B cell (primary cell): ENCODE measurements around the gene PHYHIPL. TPM values are rescaled to one million over a fixed set of nuclear protein-coding genes. Genes with fewer than 3 reads are reported as not detected.

Source experiments
- ATAC-seq: fragments of 200-7000 bp; cut with Tn5 transposase; one replicate; pipeline ENCODE4 v1.10.0; 2021; ENCODE audit warnings: low read depth, mild to moderate bottlenecking, moderate number of reproducible peaks, moderate library complexity
- CTCF ChIA-PET: fragments of 350-600 bp; sonication (Branson Sonifier 250); formaldehyde crosslinking; loops from one replicate; lab custom pipeline; 2021; ENCODE audit warnings: antibody characterized with exemption, inconsistent platforms; lab: Charles Lee
- POLR2A ChIA-PET: fragments of 350-600 bp; sonication (Branson Sonifier 250); formaldehyde crosslinking; loops from one replicate; lab custom pipeline; 2021; ENCODE audit warnings: antibody characterized with exemption; lab: Charles Lee
- DNase-seq: peaks from one replicate; pipeline ENCODE4 v3.0.0; 2013
- H2AFZ ChIP-seq: 2 replicates; pipeline ENCODE4 v1.6.1; 2012; ENCODE audit warnings: mild to moderate bottlenecking, low read depth, low read length; ENCODE audit not compliant: insufficient read depth, poor library complexity, severe bottlenecking
- H3K27ac ChIP-seq, 2 donors: 1 replicate in 1 of 2; 2 replicates in 1 of 2; pipeline ENCODE4 v1.5.1; 2012 to 2013; ENCODE audit warnings: low read length in 2 of 2, mild to moderate bottlenecking in 2 of 2, moderate library complexity in 1 of 2
- H3K27me3 ChIP-seq, 4 experiments: fragments of 200-600 bp in 1 of 4; sonication (generic) in 1 of 4; replicated peaks in 1 of 4; 1 replicate in 2 of 4; 2 replicates in 2 of 4; pipeline versions ENCODE4 v1.6.1 to v1.7.0; 2013 to 2016; ENCODE audit warnings: low read length in 3 of 4, mild to moderate bottlenecking in 2 of 4, mixed read lengths in 1 of 4, moderate library complexity in 1 of 4; ENCODE audit not compliant: insufficient read depth in 4 of 4, control insufficient read depth in 3 of 4; ENCODE audit errors: control extremely low read depth in 1 of 4
- H3K36me3 ChIP-seq, 2 experiments: replicated peaks in 1 of 2; 1 replicate in 1 of 2; 2 replicates in 1 of 2; pipeline versions ENCODE4 v1.6.1 to v1.7.1; 2013; ENCODE audit warnings: low read length in 1 of 2; ENCODE audit not compliant: insufficient read depth in 2 of 2, control insufficient read depth in 1 of 2; ENCODE audit errors: control extremely low read depth in 1 of 2, extremely low read depth in 1 of 2
- H3K4me1 ChIP-seq, 2 donors: fragments of 200-600 bp in 1 of 2; sonication (generic) in 1 of 2; 1 replicate in 1 of 2; 2 replicates in 1 of 2; pipeline versions ENCODE4 v1.5.1 to v1.6.1; 2013 to 2017; ENCODE audit warnings: low read length in 2 of 2; ENCODE audit not compliant: control insufficient read depth in 2 of 2, insufficient read depth in 2 of 2
- H3K4me2 ChIP-seq: replicated peaks from 2 replicates; pipeline ENCODE3; 2012; ENCODE audit warnings: mild to moderate bottlenecking, low read depth, low read length; ENCODE audit not compliant: poor library complexity, severe bottlenecking
- H3K4me3 ChIP-seq, 5 experiments: fragments of 200-600 bp in 1 of 5; sonication (generic) in 1 of 5; 1 replicate in 3 of 5; 2 replicates in 2 of 5; pipeline versions ENCODE4 v1.5.1 to v1.7.0; 2011 to 2016; ENCODE audit warnings: low read length in 4 of 5, mild to moderate bottlenecking in 4 of 5, low read depth in 2 of 5, control low read depth in 1 of 5, moderate library complexity in 1 of 5; ENCODE audit not compliant: insufficient read depth in 1 of 5; ENCODE audit errors: control extremely low read depth in 1 of 5, extremely low read depth in 1 of 5
- H3K79me2 ChIP-seq: fragments of 200-600 bp; sonication (generic); one replicate; pipeline ENCODE4 v1.6.0; 2016; ENCODE audit warnings: low read length; ENCODE audit not compliant: control insufficient read depth, insufficient read depth
- H3K9ac ChIP-seq: fragments of 200-600 bp; sonication (generic); 2 replicates; pipeline ENCODE4 v1.6.1; 2017; ENCODE audit warnings: mild to moderate bottlenecking, low read length, moderate library complexity
- H3K9me3 ChIP-seq, 3 donors: one replicate each; pipeline versions ENCODE4 v1.6.1 to v1.7.1; 2013; ENCODE audit warnings: low read length in 2 of 3; ENCODE audit not compliant: control insufficient read depth in 2 of 3, insufficient read depth in 1 of 3; ENCODE audit errors: control extremely low read depth in 1 of 3
- H4K20me1 ChIP-seq: 2 replicates; pipeline ENCODE4 v1.6.0; 2012; ENCODE audit warnings: mild to moderate bottlenecking, low read length; ENCODE audit not compliant: insufficient read depth, control insufficient read depth, poor library complexity, severe bottlenecking
- H3K27ac Mint-ChIP-seq: one replicate; pipeline ENCODE4 v1.8.0; 2021; ENCODE audit warnings: mixed read lengths
- H3K27me3 Mint-ChIP-seq: one replicate; pipeline ENCODE4 v1.8.0; 2021; ENCODE audit warnings: mixed read lengths
- H3K4me1 Mint-ChIP-seq: one replicate; pipeline ENCODE4 v1.8.0; 2021; ENCODE audit warnings: mixed read lengths
- H3K4me3 Mint-ChIP-seq: one replicate; pipeline ENCODE4 v1.8.0; 2021; ENCODE audit warnings: mixed read lengths
- H3K9me3 Mint-ChIP-seq: one replicate; pipeline ENCODE4 v1.8.0; 2022; ENCODE audit warnings: mixed read lengths; ENCODE audit not compliant: insufficient read depth
- CTCF ChIP-seq: fragments of 200-600 bp; IDR thresholded peaks from one replicate; pipeline ENCODE4 v1.8.0; 2022; ENCODE audit warnings: antibody characterized with exemption, mild to moderate bottlenecking
- EZH2 ChIP-seq: IDR thresholded peaks from 2 replicates; pipeline ENCODE4 v1.6.1; 2012; ENCODE audit warnings: borderline replicate concordance, low read depth, mild to moderate bottlenecking, moderate library complexity, low read length; ENCODE audit not compliant: insufficient read depth, poor library complexity, severe bottlenecking
- WGBS: methylation state at CpG from one replicate; pipeline ENCODE4 v1.1.5; 2013; ENCODE audit warnings: missing lambda C conversion rate; ENCODE audit not compliant: insufficient coverage; 5-methylcytosine and 5-hydroxymethylcytosine counted together
- intact Hi-C: fragments of 100-400 bp; cut with micrococcal nuclease; formaldehyde crosslinking; loops from one replicate; pipeline ENCODE4 v1.10.0; 2022
- polyA plus RNA-seq: library from polyadenylated mRNA; depleted of rRNA; stranded (reverse); fragments of >200 nt; gene quantifications from 2 replicates; pipeline ENCODE4 v1.2.3, GENCODE V29; 2012
- total RNA-seq, 2 donors: library from RNA; stranded (reverse); fragments of 120-200 nt in 1 of 2; gene quantifications; 1 replicate in 1 of 2; 2 replicates in 1 of 2; pipeline versions ENCODE4 v1.2.3 to v1.2.4, GENCODE V29; 2013 to 2022

The PHYHIPL gene
- total and polyA plus RNA-seq, 2 donors (not counting 1 experiment from before 2014, with no cell fraction given), result not detected

GRCh38 chr10:59285848-59286247, 109.4 kb downstream of the PHYHIPL start:
- no peaks in the 10 kb centered on the region for H3K4me1 Mint-ChIP-seq
- Histone ChIP-seq H3K4me1 (no peaks in the 10 kb centered on the region), H4K20me1 (no peaks in the 10 kb centered on the region), H3K36me3 (no peaks in the 10 kb centered on the region), H3K9ac (no peak overlapping the region), H3K27ac (no peak overlapping the region), H3K4me2 (no peak overlapping the region), H3K9me3 (no peaks in the 10 kb centered on the region), H3K4me3 (no peak overlapping the region), H2AFZ (no peak overlapping the region), H3K79me2 (no peaks in the 10 kb centered on the region), H3K27me3 (no peaks in the 10 kb centered on the region)
- peaks cover 4% of the 10 kb centered on the region for H3K27me3 Mint-ChIP-seq
- POLR2A ChIA-PET, result no interaction called here
- peaks cover 2% of the 10 kb centered on the region for H3K9me3 Mint-ChIP-seq
- CTCF ChIA-PET, result interaction anchor here (0.9 kb wide), 1 partner anchor 17 kb away, joined by 3 read pairs; no protein-coding TSS in a partner anchor
- ATAC-seq, result no peak
- no peak overlapping the region for H3K27ac Mint-ChIP-seq
- WGBS, result 90% methylated on average over 3 of the region's 4 CpGs
- no peak for DNase-seq
- no peak overlapping the region for H3K4me3 Mint-ChIP-seq
- intact Hi-C loops, result no loop called here
- TF ChIP-seq EZH2 (no peak), CTCF (no peak)

- H3K4me3 Mint-ChIP-seq, result no peak overlapping the region
- Histone ChIP-seq H3K9ac (no peak overlapping the region), H3K4me2 (no peak overlapping the region), H3K4me1 (no peaks in the 10 kb centered on the region), H3K36me3 (no peaks in the 10 kb centered on the region), H3K79me2 (no peaks in the 10 kb centered on the region), H3K27ac (no peak overlapping the region), H3K9me3 (no peaks in the 10 kb centered on the region), H2AFZ (no peak overlapping the region), H4K20me1 (no peaks in the 10 kb centered on the region), H3K27me3 (no peaks in the 10 kb centered on the region), H3K4me3 (no peak overlapping the region)
- intact Hi-C loops, result no loop called here
- 93% methylated on average over 3 of the region's 3 CpGs for WGBS
- no peaks in the 10 kb centered on the region for H3K4me1 Mint-ChIP-seq
- no peak overlapping the region for H3K27ac Mint-ChIP-seq
- CTCF ChIA-PET, result no interaction called here
- ATAC-seq, result no peak
- TF ChIP-seq CTCF (no peak), EZH2 (no peak)
- peaks cover 2% of the 10 kb centered on the region for H3K9me3 Mint-ChIP-seq
- DNase-seq, result no peak
- POLR2A ChIA-PET, result no interaction called here
- H3K27me3 Mint-ChIP-seq, result peaks cover 4% of the 10 kb centered on the region
Observed at GRCh38 chr10:59287587-59288255, 111.3 kb downstream of the PHYHIPL start.
